Measurements from ENCODE around the gene MMP20.
A peak's percentile ranks its signal among the peaks of the same experiment; 100 is the strongest.
"Not testable (repeated sequence)": the region's sequence is repeated elsewhere in the genome, so short reads cannot be mapped to it uniquely, and the experiment has no call there.

Gene MMP20, protein sequence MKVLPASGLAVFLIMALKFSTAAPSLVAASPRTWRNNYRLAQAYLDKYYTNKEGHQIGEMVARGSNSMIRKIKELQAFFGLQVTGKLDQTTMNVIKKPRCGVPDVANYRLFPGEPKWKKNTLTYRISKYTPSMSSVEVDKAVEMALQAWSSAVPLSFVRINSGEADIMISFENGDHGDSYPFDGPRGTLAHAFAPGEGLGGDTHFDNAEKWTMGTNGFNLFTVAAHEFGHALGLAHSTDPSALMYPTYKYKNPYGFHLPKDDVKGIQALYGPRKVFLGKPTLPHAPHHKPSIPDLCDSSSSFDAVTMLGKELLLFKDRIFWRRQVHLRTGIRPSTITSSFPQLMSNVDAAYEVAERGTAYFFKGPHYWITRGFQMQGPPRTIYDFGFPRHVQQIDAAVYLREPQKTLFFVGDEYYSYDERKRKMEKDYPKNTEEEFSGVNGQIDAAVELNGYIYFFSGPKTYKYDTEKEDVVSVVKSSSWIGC

DNA sequence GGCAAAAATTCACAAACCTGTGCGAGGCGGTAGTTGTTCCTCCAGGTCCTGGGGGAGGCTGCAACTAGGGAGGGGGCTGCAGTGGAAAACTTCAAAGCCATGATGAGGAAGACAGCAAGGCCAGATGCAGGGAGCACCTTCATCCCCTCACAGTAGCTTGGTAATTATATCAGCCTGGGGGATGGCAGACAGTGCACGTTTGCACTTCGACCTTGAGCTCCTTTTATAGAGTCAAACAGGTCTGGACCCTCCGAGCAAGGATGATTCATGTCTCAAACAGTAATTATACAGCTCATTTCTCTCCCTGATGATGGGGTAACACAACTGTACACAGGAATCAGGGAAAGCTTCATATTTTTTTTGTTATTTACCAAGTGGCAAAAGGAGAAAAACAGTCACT, at the start of gene MMP20:
Gene MMP20, minus strand, starts transcription at position 156 of the 400 bp plus-strand sequence. Its CDS starts 13 bp downstream, at position 143.
- no peak for DNase-seq

GRCh38 chr11:102669664-102670063, 44.5 kb upstream of the MMP20 start:
- DNase-seq: no peak

GRCh38 chr11:102666331-102666957, 41.3 kb upstream of the MMP20 start:
- DNase-seq: peak; percentile 57

DNA sequence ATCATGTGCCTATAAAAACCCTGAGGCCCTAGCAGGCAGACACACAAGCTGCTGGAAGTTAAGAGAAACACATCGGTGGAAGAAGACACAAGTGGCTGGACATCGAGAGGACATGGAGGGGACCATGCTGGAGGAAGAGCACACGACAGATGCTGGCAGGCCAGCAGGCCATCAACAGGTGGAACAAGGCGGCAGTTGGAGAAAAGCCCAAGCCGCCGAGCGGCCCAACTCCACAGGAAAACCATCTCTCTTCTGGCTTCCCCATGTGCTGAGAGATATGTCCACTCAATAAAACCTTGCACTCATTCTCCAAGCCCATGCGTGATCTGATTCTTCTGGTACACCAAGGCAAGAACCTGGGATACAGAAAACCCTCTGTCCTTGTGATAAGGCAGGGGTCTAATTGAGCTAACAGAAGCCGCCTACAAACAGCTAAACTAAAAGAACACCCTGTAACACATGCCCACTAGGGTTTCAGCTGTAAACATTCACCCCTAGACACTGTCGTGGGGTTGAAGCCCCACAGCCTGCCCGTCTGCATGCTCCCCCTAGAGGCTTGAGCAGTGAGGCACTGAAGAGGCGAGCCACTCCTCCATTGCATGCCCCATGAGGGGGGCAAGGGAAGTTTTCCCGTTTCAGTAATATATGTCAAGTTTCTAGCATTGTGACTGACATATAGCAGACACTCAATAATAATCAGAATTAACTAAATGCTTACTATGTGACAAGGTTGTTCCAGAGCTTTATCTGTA, 39.0 kb upstream of the MMP20 start:
- no peak for DNase-seq

GRCh38 chr11:102662607-102663006, 37.5 kb upstream of the MMP20 start:
- DNase-seq: no peak

DNA sequence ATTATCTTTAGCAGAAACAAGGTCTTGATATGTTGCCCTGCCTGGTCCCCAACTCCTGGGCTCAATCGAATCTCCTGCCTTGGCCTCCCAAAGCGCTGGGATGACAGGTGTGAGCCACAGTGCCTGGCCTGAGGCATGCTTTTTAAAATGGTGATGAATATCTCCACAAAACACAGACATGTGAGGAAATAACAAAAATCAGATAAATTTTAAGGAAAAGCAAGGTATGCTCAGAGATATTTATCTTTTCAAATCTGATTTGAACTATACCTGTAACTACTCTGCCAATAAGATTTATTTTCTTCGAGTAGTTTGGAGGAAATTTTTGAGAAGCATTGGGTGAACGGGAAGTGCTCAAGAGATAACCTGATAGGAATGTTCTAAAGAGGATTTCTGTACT, 35.9 kb upstream of the MMP20 start:
- no peak for DNase-seq

DNA sequence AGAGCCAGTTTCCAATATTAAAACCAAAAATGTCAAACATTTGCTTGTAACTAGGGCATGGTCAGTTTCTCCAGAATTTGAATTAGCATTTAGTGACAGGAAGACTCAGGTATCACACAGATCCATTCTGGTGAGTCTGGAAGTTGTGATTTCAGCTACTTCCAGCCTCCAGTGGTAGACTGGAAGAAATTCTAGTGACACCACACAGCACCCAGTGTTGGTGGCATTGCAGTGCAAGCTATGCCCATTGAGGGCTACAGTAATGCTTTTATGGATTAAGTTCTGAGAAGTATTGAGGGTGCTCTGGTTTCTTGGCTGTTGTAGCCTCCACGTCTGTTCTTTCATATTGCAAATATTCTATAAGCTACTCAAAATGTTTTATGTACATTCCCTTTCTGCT, 31.4 kb upstream of the MMP20 start:
- no peak for DNase-seq

DNA sequence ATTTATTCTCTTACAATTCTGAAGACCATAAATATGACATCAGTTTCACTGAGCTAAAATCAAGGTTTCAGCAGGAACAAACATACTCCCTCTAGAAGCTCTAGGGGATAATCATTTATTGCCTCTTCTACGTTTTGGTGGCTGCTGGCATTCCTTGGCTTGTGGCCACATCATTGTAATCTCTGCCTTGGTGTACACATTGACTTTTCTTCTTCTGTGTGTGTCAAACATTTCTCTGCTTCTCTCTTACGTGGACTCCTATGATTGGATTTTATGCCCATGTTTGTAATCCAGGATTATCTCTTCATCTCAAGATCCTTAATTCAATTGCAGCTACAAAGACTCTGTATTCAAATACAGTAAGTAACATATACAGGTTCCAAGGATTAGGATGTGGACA, 30.4 kb upstream of the MMP20 start:
- no peak for DNase-seq

DNA sequence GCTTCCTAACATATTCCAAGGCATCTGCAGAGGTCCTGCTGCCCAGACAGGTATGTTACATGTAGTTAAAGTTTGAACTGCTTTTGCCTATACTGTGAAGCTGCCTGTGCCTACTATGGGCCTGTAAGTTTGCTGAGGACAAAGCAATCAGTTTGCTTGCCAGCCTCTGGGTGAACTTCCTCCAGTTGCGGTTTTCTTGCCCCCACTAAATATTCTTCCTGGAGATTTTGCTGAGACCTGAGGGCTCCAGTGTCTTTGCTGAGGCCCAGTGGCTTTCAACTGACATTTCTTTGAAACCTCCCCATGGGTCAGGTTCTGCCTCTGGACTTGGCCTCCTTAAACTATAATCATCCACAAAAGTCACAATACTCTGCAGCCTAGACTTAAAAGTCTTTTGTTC, 29.6 kb upstream of the MMP20 start:
- no peak for DNase-seq

GRCh38 chr11:102653744-102654291, 28.7 kb upstream of the MMP20 start:
- DNase-seq: peak; percentile 5

DNA sequence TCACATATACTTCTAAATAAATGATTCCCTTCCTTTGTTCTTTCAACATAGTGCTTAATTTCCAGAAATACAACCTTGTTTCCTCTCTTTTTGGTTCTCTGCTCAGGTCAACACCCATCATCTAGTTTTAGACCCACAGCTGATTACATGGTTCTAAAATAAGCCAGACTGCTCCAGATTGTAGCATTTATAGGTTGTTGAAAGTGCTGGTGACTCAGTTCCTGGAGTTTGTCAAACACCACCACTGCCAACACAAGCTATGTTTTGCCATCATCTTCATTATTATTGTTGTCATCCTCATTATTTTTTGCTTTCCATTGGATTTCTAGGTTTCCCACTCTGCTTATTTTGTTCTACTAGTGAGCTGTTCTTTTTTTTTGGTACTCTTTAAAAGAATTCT, 22.3 kb upstream of the MMP20 start:
- DNase-seq: no peak

GRCh38 chr11:102643941-102644340, 18.8 kb upstream of the MMP20 start:
- no peak for DNase-seq

GRCh38 chr11:102640946-102641345, 15.8 kb upstream of the MMP20 start:
- no peak for DNase-seq

GRCh38 chr11:102639656-102640055, 14.5 kb upstream of the MMP20 start:
- no peak for DNase-seq

DNA sequence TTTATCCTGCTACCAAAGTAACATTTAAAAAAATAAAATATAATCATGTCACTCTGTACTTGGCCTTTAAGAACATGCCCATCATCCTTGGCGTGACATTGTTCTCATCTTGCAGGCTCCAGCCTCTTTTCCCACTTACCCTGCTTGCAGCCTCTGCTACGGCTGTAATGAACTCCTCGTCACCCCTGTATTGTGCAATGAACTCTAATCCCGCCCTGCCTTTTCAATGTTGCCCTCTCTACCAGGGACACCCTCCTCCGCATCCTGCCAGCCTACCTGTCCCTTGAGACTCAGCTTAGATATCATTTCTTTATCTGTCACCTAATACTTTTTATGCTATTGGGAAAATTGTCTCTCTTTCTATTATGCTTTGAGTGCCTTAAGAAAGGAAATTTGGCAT, 12.6 kb upstream of the MMP20 start:
- DNase-seq: no peak

DNA sequence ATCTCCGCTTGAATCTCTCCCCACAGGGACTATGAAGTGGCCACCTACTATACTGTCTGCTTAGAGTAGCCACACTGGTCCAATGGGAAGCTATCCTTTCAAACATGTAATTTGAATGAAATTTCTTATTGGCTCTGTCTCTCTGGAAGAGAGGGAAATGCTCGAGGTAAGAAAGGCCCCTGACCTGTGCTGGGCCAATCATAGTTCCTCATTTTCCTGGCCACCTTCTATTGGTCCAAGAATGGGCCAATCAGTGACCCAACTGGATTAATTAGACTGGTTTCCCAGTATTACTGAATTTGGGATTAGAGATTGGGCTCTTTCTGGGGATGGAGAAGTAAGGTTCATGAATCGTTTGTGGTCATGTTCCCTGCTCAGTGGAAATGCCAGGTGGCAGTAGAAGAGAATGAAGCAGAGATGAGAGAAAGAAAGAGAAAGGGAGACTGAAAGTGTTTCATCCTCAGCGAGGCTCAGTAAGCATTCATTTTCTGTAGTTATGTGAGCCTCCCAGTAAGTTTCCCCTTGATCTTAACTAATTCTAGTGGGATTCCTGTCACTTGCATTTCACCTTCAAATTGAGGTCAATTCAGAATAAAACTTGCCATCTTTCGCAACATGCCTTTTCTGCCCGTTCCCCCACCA, 8.4 kb upstream of the MMP20 start:
- no peak for DNase-seq

- DNase-seq: no peak
These were observed 6.9 kb upstream of the MMP20 start for GRCh38 chr11:102632026-102632425.

GRCh38 chr11:102630598-102631448, 5.7 kb upstream of the MMP20 start:
- DNase-seq: no peak

- not testable (repeated sequence) for DNase-seq
These were observed 4.8 kb upstream of the MMP20 start for GRCh38 chr11:102629908-102630307.

GRCh38 chr11:102626676-102627075, 1.5 kb upstream of the MMP20 start:
- DNase-seq: no peak

DNA sequence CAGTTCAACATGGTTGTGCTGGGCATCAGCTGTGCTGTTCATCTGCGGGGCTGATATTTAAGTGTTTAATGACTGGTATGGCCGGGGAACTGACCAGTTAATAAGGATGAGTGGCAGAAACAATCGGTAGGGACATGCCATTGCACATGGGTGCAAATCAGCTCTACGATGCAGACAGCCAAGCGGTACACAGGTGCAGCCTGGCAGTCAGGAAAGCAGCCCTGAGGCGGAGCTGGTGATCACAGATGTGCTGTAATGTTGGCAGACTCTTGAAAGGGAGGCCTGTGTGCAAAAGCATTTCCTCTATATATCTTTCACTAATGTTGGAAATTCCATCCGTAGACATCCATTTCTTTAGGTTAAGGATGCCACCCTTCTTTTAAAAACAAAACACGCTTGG, 1.1 kb downstream of the MMP20 start:
- no peak for DNase-seq

GRCh38 chr11:102623128-102623527, 2.0 kb downstream of the MMP20 start:
- DNase-seq: no peak

Measured in inflammatory macrophage treated with lipopolysaccharide for 4 hours (primary cell).